ENCODE measurements around the gene CDC20. TPM values are rescaled to one million over a fixed set of nuclear protein-coding genes. Genes with fewer than 3 reads are reported as not detected.

Gene CDC20
- total and polyA plus RNA-seq, 2 of the 4 experiments (the other 2 are of a cell fraction) = 103 to 107 TPM

DNA sequence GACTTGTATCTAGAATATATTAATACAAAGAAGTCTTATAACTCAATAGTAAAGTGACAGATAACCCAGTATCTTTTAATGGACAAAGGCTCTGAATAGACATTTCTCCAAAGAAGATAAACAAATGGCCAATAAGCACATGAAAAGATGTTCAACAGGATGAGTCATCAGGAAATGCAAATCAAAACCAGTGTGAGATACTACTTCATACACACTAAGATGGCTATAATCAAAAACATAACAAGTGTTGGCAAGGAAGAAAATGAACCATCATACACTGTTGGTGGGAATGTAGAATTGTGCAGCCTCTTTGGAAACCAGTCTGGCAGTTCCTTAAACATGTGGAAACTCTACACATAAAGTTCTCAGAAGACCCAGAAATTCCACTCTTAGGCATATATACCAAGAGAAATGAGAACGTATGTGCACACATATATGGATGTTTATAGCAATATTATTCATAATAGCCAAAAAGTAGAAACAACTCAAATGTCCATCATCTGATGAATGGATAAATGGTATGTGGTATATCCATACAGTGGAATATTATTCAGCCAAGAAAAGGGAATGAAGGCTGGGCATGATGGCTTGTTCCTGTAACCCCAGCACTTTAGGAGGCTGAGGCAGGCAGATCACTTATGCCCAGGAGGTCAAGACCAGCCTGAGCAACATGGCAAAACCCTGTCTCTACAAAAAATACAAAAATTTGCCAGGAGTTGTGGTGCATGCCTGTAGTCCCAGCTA is 31.1 kb upstream of the CDC20 start:
- WGBS, 2 experiments (ENCODE audit: extremely low coverage in 2 of 2, insufficient read length in 1 of 2) = no CpG with 5 or more reads among the region's 1 CpG
- DNase-seq (peak; percentile 22), ATAC-seq (ENCODE audit: low read depth) (no peak)
- no peak for TF ChIP-seq RFX5 (IDR thresholded peaks at IDR 0.05; ENCODE audit: low read depth, low read length)
- no peak for TF ChIP-seq CHD1 (IDR thresholded peaks at IDR 0.05; ENCODE audit: low read depth, low read length)
- TF ChIP-seq NFE2L2 (IDR thresholded peaks at IDR 0.05; ENCODE audit: low read depth, low read length) = no peak
- TF ChIP-seq RCOR1 (IDR thresholded peaks at IDR 0.05; ENCODE audit: insufficient replicate concordance, low read length) = no peak
- no peak for TF ChIP-seq MAZ (IDR thresholded peaks at IDR 0.05; ENCODE audit: borderline replicate concordance, low read depth, low read length)
- no peak for TF ChIP-seq RAD21 (IDR thresholded peaks at IDR 0.05; ENCODE audit: low read length)
- no peak for TF ChIP-seq BHLHE40 (IDR thresholded peaks at IDR 0.05; ENCODE audit: low read depth, low read length)
- TF ChIP-seq, protein P1, sequence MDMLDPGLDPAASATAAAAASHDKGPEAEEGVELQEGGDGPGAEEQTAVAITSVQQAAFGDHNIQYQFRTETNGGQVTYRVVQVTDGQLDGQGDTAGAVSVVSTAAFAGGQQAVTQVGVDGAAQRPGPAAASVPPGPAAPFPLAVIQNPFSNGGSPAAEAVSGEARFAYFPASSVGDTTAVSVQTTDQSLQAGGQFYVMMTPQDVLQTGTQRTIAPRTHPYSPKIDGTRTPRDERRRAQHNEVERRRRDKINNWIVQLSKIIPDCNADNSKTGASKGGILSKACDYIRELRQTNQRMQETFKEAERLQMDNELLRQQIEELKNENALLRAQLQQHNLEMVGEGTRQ (IDR thresholded peaks at IDR 0.05; ENCODE audit: low read depth, low read length) = no peak
- no peak for TF ChIP-seq CEBPB (IDR thresholded peaks at IDR 0.05; ENCODE audit: low read depth, low read length)
- TF ChIP-seq FOS (IDR thresholded peaks at IDR 0.05; ENCODE audit: low read depth, low read length) = no peak; the same call in 1 of the 2 replicates
- TF ChIP-seq, protein P2, sequence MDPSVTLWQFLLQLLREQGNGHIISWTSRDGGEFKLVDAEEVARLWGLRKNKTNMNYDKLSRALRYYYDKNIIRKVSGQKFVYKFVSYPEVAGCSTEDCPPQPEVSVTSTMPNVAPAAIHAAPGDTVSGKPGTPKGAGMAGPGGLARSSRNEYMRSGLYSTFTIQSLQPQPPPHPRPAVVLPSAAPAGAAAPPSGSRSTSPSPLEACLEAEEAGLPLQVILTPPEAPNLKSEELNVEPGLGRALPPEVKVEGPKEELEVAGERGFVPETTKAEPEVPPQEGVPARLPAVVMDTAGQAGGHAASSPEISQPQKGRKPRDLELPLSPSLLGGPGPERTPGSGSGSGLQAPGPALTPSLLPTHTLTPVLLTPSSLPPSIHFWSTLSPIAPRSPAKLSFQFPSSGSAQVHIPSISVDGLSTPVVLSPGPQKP (IDR thresholded peaks at IDR 0.05; ENCODE audit: borderline replicate concordance, low read depth, low read length) = no peak
- no peak for TF ChIP-seq SMC3 (IDR thresholded peaks at IDR 0.05; ENCODE audit: low read depth, low read length)
- no peak for TF ChIP-seq MXI1 (IDR thresholded peaks at IDR 0.05; ENCODE audit: borderline replicate concordance, low read depth, low read length)
- TF ChIP-seq, protein P3, sequence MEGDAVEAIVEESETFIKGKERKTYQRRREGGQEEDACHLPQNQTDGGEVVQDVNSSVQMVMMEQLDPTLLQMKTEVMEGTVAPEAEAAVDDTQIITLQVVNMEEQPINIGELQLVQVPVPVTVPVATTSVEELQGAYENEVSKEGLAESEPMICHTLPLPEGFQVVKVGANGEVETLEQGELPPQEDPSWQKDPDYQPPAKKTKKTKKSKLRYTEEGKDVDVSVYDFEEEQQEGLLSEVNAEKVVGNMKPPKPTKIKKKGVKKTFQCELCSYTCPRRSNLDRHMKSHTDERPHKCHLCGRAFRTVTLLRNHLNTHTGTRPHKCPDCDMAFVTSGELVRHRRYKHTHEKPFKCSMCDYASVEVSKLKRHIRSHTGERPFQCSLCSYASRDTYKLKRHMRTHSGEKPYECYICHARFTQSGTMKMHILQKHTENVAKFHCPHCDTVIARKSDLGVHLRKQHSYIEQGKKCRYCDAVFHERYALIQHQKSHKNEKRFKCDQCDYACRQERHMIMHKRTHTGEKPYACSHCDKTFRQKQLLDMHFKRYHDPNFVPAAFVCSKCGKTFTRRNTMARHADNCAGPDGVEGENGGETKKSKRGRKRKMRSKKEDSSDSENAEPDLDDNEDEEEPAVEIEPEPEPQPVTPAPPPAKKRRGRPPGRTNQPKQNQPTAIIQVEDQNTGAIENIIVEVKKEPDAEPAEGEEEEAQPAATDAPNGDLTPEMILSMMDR (conservative IDR thresholded peaks at IDR 0.05; ENCODE audit: low read depth, low read length) = no peak
- Histone ChIP-seq H3K27ac (ENCODE audit: insufficient read depth, low read length) (no peak overlapping the region), H3K9me3 (ENCODE audit: control insufficient read depth, insufficient read depth, low read length) (peaks cover 2% of the 10 kb centered on the region), H3K56ac (ENCODE audit: extremely low read depth, insufficient read depth, low read length) (no peak overlapping the region), H2BK15ac (ENCODE audit: low read depth, low read length) (no peak overlapping the region), H4K91ac (ENCODE audit: insufficient read depth, low read depth, low read length) (no peak overlapping the region), H2BK20ac (ENCODE audit: low read depth, low read length) (no peak overlapping the region), H2BK5ac (ENCODE audit: low read depth, low read length, poor library complexity, severe bottlenecking) (no peak overlapping the region), H3K4me1 (ENCODE audit: control insufficient read depth, insufficient read depth, low read length) (peaks cover 8% of the 10 kb centered on the region), H2AK5ac (ENCODE audit: low read depth, low read length) (no peak overlapping the region), H2AFZ (replicated peaks; ENCODE audit: low read length, poor library complexity) (no peak overlapping the region), H3K9ac (ENCODE audit: low read depth, low read length) (no peak overlapping the region), H3K9me1 (ENCODE audit: insufficient read depth, low read length) (peaks cover 5% of the 10 kb centered on the region; the same call in 1 of the 2 replicates), H3K4me3 (ENCODE audit: insufficient read depth, low read depth, low read length) (no peak overlapping the region), H3K18ac (ENCODE audit: low read depth, low read length) (no peak overlapping the region), H3K36me3 (ENCODE audit: control insufficient read depth, insufficient read depth, low read length) (no peaks in the 10 kb centered on the region), H3K4me2 (ENCODE audit: low read depth, low read length) (no peak overlapping the region), H3K4ac (ENCODE audit: low read depth, low read length) (no peak overlapping the region), H2BK120ac (ENCODE audit: low read depth, low read length) (no peak overlapping the region), H3K27me3 (ENCODE audit: control insufficient read depth, insufficient read depth, low read length) (no peaks in the 10 kb centered on the region), H3K79me1 (ENCODE audit: low read depth in 1 of 2, low read length in 2 of 2) (no peaks in the 10 kb centered on the region), H4K20me1 (ENCODE audit: insufficient read depth, low read length) (no peaks in the 10 kb centered on the region), H3K14ac (replicated peaks; ENCODE audit: low read depth, low read length) (no peak overlapping the region), H4K5ac (ENCODE audit: low read depth, low read length) (no peak overlapping the region), H2AK9ac (replicated peaks; ENCODE audit: low read depth, low read length, poor library complexity) (no peak overlapping the region), H3K23ac (ENCODE audit: low read depth, low read length) (no peak overlapping the region), H4K8ac (ENCODE audit: low read depth in 2 of 2, low read length in 2 of 2) (no peak overlapping the region)
- dilution Hi-C loops (cut with HindIII; ENCODE audit: low sequenced_read_pairs, unreplicated experiment) = no loop called here
- intact Hi-C loops (cut with micrococcal nuclease) = no loop called here
- in situ Hi-C loops (cut with MboI; ENCODE audit: low sequenced_read_pairs) = no loop called here
- ChIA-PET CTCF (no interaction called here), POLR2A (ENCODE audit: unreplicated experiment) (no interaction called here)
- no TSS peak for BruUV-seq (replicated peaks)

Measured in IMR-90 (cell line).